GM12874 (cell line): ENCODE measurements around the gene SYTL4.

Experiments used
- CTCF ChIP-seq: IDR thresholded peaks from 2 replicates; pipeline ENCODE4 v1.5.1; 2011; ENCODE audit warnings: low read depth, mild to moderate bottlenecking, control low read depth, low read length, moderate library complexity; ENCODE audit not compliant: insufficient read depth

Gene SYTL4

GRCh38 chrX:100652266-100652665 lies 79.7 kb downstream of the SYTL4 start:
- TF ChIP-seq CTCF: no peak

GRCh38 chrX:100650841-100651240 lies 81.1 kb downstream of the SYTL4 start:
- no peak for TF ChIP-seq CTCF

- TF ChIP-seq CTCF: no peak
These were observed 82.2 kb downstream of the SYTL4 start for GRCh38 chrX:100649550-100650356.

- TF ChIP-seq CTCF: no peak
These were observed 83.2 kb downstream of the SYTL4 start for GRCh38 chrX:100648458-100649417.

- no peak for TF ChIP-seq CTCF
These were observed 84.2 kb downstream of the SYTL4 start for GRCh38 chrX:100647739-100648138.

GRCh38 chrX:100647095-100647494 lies 84.8 kb downstream of the SYTL4 start:
- TF ChIP-seq CTCF: no peak

- no peak for TF ChIP-seq CTCF
These were observed 86.8 kb downstream of the SYTL4 start for GRCh38 chrX:100645106-100645505.
